Fibroblast of skin of abdomen (primary cell): ENCODE results near the gene ACTBL2. TPM values are rescaled to one million over a fixed set of nuclear protein-coding genes. Genes with fewer than 3 reads are reported as not detected.
A peak's percentile ranks its signal among the peaks of the same experiment; 100 is the strongest.
"Not testable (repeated sequence)": the region's sequence is repeated elsewhere in the genome, so short reads cannot be mapped to it uniquely, and the experiment has no call there.

Experiments used
- DNase-seq: peaks from one replicate; pipeline ENCODE4 v3.0.0-alpha.2; 2013
- polyA plus RNA-seq, 2 experiments: library from polyadenylated mRNA; unstranded; fragments of 120-200 nt; gene quantifications; one replicate each; pipeline ENCODE4 v1.2.1, GENCODE V29; 2013; ENCODE audit not compliant: insufficient read length in 2 of 2

Gene ACTBL2
- 0.32 TPM for polyA plus RNA-seq (2013, experiment 1 of 2; ENCODE audit: insufficient read length)
- polyA plus RNA-seq (2013, experiment 2 of 2; ENCODE audit: insufficient read length), result 0.29 TPM

- DNase-seq, result peak; percentile 90
These were observed at the start of gene ACTBL2 for GRCh38 chr5:57482671-57483106. Gene ACTBL2 (minus strand): TSS chr5:57482811. CDS start chr5:57482707, 104 bp downstream.

GRCh38 chr5:57531333-57531732 is 48.7 kb upstream of the ACTBL2 start:
- no peak for DNase-seq

GRCh38 chr5:57529864-57530263 is 47.3 kb upstream of the ACTBL2 start:
- no peak for DNase-seq

- DNase-seq, result no peak
These were observed 45.3 kb upstream of the ACTBL2 start for GRCh38 chr5:57527870-57528269.

GRCh38 chr5:57524348-57525060 is 41.9 kb upstream of the ACTBL2 start:
- DNase-seq, result no peak

GRCh38 chr5:57522477-57522876 is 39.9 kb upstream of the ACTBL2 start:
- not testable (repeated sequence) for DNase-seq

GRCh38 chr5:57518415-57518814 is 35.8 kb upstream of the ACTBL2 start:
- DNase-seq, result not testable (repeated sequence)

- DNase-seq, result no peak
These were observed 34.6 kb upstream of the ACTBL2 start for GRCh38 chr5:57517250-57517649.

GRCh38 chr5:57513785-57514184 is 31.2 kb upstream of the ACTBL2 start:
- no peak for DNase-seq

- no peak for DNase-seq
These were observed 28.7 kb upstream of the ACTBL2 start for GRCh38 chr5:57511321-57511720.

GRCh38 chr5:57509501-57510260 is 27.1 kb upstream of the ACTBL2 start:
- no peak for DNase-seq

- no peak for DNase-seq
These were observed 25.6 kb upstream of the ACTBL2 start for GRCh38 chr5:57508211-57508610.

GRCh38 chr5:57505272-57506200 is 22.9 kb upstream of the ACTBL2 start:
- DNase-seq, result no peak

- DNase-seq, result no peak
These were observed 21.7 kb upstream of the ACTBL2 start for GRCh38 chr5:57504357-57504756.

GRCh38 chr5:57503433-57503832 is 20.8 kb upstream of the ACTBL2 start:
- DNase-seq, result peak; percentile 68

- DNase-seq, result peak; percentile 31
These were observed 19.0 kb upstream of the ACTBL2 start for GRCh38 chr5:57501414-57502201.

GRCh38 chr5:57499262-57500050 is 16.8 kb upstream of the ACTBL2 start:
- peak; percentile 53 for DNase-seq

GRCh38 chr5:57497733-57498132 is 15.1 kb upstream of the ACTBL2 start:
- no peak for DNase-seq

- DNase-seq, result no peak
These were observed 12.9 kb upstream of the ACTBL2 start for GRCh38 chr5:57495285-57496086.
